CD4-positive, alpha-beta T cell (primary cell): ENCODE results near the gene IGLL5. TPM values are rescaled to one million over a fixed set of nuclear protein-coding genes. Genes with fewer than 3 reads are reported as not detected.

ENCODE experiments used
- ATAC-seq: fragments of 200-7000 bp; cut with Tn5 transposase; one replicate; pipeline ENCODE4 v1.10.0; 2022; ENCODE audit warnings: mild to moderate bottlenecking; ENCODE audit not compliant: poor library complexity
- CTCF ChIA-PET: fragments of 350-600 bp; sonication (Branson Sonifier 250); formaldehyde crosslinking; loops from one replicate; lab custom pipeline; 2021; ENCODE audit warnings: antibody characterized with exemption, inconsistent platforms; lab: Charles Lee
- POLR2A ChIA-PET: fragments of 350-600 bp; sonication (Branson Sonifier 250); formaldehyde crosslinking; loops from one replicate; lab custom pipeline; 2021; ENCODE audit warnings: antibody characterized with exemption, inconsistent platforms; lab: Charles Lee
- DNase-seq, 14 experiments: peaks; one replicate each; pipeline ENCODE4 v3.0.0-alpha.2; 2013 to 2020; ENCODE audit warnings: mixed read lengths in 2 of 14
- H3K27ac ChIP-seq, 2 donors: one replicate each; pipeline versions ENCODE4 v1.5.1 to v1.7.0; 2013; ENCODE audit warnings: low read length in 2 of 2, low read depth in 1 of 2, mild to moderate bottlenecking in 1 of 2
- H3K27me3 ChIP-seq, 2 experiments: 1 replicate in 1 of 2; 2 replicates in 1 of 2; pipeline versions ENCODE4 v1.6.1 to v1.7.0; 2013; ENCODE audit warnings: low read length in 2 of 2, control low read depth in 1 of 2, mild to moderate bottlenecking in 1 of 2, moderate library complexity in 1 of 2; ENCODE audit not compliant: insufficient read depth in 2 of 2, control insufficient read depth in 1 of 2
- H3K36me3 ChIP-seq: one replicate; pipeline ENCODE4 v1.6.1; 2013; ENCODE audit warnings: low read length, control low read depth; ENCODE audit not compliant: insufficient read depth
- H3K4me1 ChIP-seq: one replicate; pipeline ENCODE4 v1.6.1; 2013; ENCODE audit warnings: low read length, control low read depth; ENCODE audit not compliant: insufficient read depth
- H3K4me3 ChIP-seq: one replicate; pipeline ENCODE4 v1.5.1; 2013; ENCODE audit warnings: mild to moderate bottlenecking, low read length, moderate library complexity
- H3K9me3 ChIP-seq, 2 experiments: 1 replicate in 1 of 2; 2 replicates in 1 of 2; pipeline versions ENCODE4 v1.6.1 to v1.7.0; 2013; ENCODE audit warnings: low read length in 2 of 2, mild to moderate bottlenecking in 2 of 2, control low read depth in 1 of 2, moderate library complexity in 1 of 2; ENCODE audit not compliant: control insufficient read depth in 1 of 2, insufficient read depth in 1 of 2
- H3K27ac Mint-ChIP-seq: one replicate; pipeline ENCODE4 v1.8.0; 2020; ENCODE audit warnings: mixed read lengths
- H3K27me3 Mint-ChIP-seq: one replicate; pipeline ENCODE4 v1.8.0; 2021; ENCODE audit warnings: mixed read lengths
- H3K36me3 Mint-ChIP-seq: one replicate; pipeline ENCODE4 v1.8.0; 2021; ENCODE audit warnings: low read depth, mixed read lengths
- H3K4me1 Mint-ChIP-seq: one replicate; pipeline ENCODE4 v1.8.0; 2021; ENCODE audit warnings: low read depth, mixed read lengths
- H3K4me3 Mint-ChIP-seq: one replicate; pipeline ENCODE4 v1.8.0; 2020; ENCODE audit warnings: mild to moderate bottlenecking, mixed read lengths
- H3K9me3 Mint-ChIP-seq: one replicate; pipeline ENCODE4 v1.8.0; 2020; ENCODE audit warnings: mixed read lengths
- CTCF ChIP-seq: fragments of 200-600 bp; IDR thresholded peaks from one replicate; pipeline ENCODE4 v1.8.0; 2022; ENCODE audit warnings: antibody characterized with exemption, mild to moderate bottlenecking
- intact Hi-C, 2 experiments: fragments of 100-400 bp; cut with DNase I in 1 of 2; cut with micrococcal nuclease in 1 of 2; formaldehyde crosslinking; loops; one replicate each; pipeline versions ENCODE4 v1.15.1 to v1.9.0; 2023 to 2025; cut with DNase I, micrococcal nuclease
- total RNA-seq, 174 experiments: library from RNA in 2 of 174; stranded (reverse) in 2 of 174; gene quantifications; one replicate each; pipeline ENCODE4 v1.2.3 and lab custom pipeline; 2021 to 2026

The IGLL5 gene
- total RNA-seq, 2 experiments from 2014 or later = not detected

GRCh38 chr22:22893077-22893805 is 5.6 kb downstream of the IGLL5 start:
- Mint-ChIP-seq H3K4me3 (no peak overlapping the region), H3K4me1 (no peaks in the 10 kb centered on the region), H3K27me3 (peaks cover 23% of the 10 kb centered on the region), H3K27ac (no peak overlapping the region), H3K9me3 (no peaks in the 10 kb centered on the region), H3K36me3 (no peaks in the 10 kb centered on the region)
- no peak for TF ChIP-seq CTCF
- intact Hi-C loops = no loop called here
- Histone ChIP-seq H3K4me1 (no peaks in the 10 kb centered on the region), H3K27ac (no peak overlapping the region), H3K4me3 (no peak overlapping the region), H3K36me3 (no peaks in the 10 kb centered on the region), H3K9me3 (no peaks in the 10 kb centered on the region), H3K27me3 (peaks cover 0 to 2% of the 10 kb centered on the region in 2 experiments)
- ChIA-PET POLR2A (no interaction called here), CTCF (no interaction called here)
- DNase-seq = peak in 1 of 14 experiments; percentile 22
- no peak for ATAC-seq

- H3K27me3 Mint-ChIP-seq = peaks cover 23% of the 10 kb centered on the region
- no peak overlapping the region for H3K4me3 ChIP-seq
- no peak for ATAC-seq
- peaks cover 0 to 2% of the 10 kb centered on the region in 2 experiments for H3K27me3 ChIP-seq
- H3K9me3 Mint-ChIP-seq = no peaks in the 10 kb centered on the region
- no peaks in the 10 kb centered on the region for H3K4me1 Mint-ChIP-seq
- no peak for TF ChIP-seq CTCF
- no peaks in the 10 kb centered on the region for H3K36me3 ChIP-seq
- H3K4me3 Mint-ChIP-seq = no peak overlapping the region
- peak in 1 of 14 experiments; percentile 24 for DNase-seq
- intact Hi-C loops = no loop called here
- H3K9me3 ChIP-seq = no peaks in the 10 kb centered on the region
- H3K27ac Mint-ChIP-seq = no peak overlapping the region
- H3K36me3 Mint-ChIP-seq = no peaks in the 10 kb centered on the region
- ChIA-PET POLR2A (no interaction called here), CTCF (no interaction called here)
- no peaks in the 10 kb centered on the region for H3K4me1 ChIP-seq
- no peak overlapping the region for H3K27ac ChIP-seq
Observed at GRCh38 chr22:22893891-22894739, 6.5 kb downstream of the IGLL5 start.

- Mint-ChIP-seq H3K9me3 (no peaks in the 10 kb centered on the region), H3K27ac (no peak overlapping the region), H3K4me3 (no peak overlapping the region), H3K4me1 (no peaks in the 10 kb centered on the region), H3K36me3 (no peaks in the 10 kb centered on the region), H3K27me3 (peaks cover 23% of the 10 kb centered on the region)
- H3K4me3 ChIP-seq = no peak overlapping the region
- ATAC-seq = no peak
- CTCF ChIA-PET = no interaction called here
- TF ChIP-seq CTCF = no peak
- no peaks in the 10 kb centered on the region for H3K9me3 ChIP-seq
- intact Hi-C loops = no loop called here
- POLR2A ChIA-PET = no interaction called here
- H3K36me3 ChIP-seq = no peaks in the 10 kb centered on the region
- H3K27me3 ChIP-seq = peaks cover 0 to 2% of the 10 kb centered on the region in 2 experiments
- peak in 1 of 14 experiments; percentile 5 for DNase-seq
- no peak overlapping the region for H3K27ac ChIP-seq
- H3K4me1 ChIP-seq = no peaks in the 10 kb centered on the region
Observed at GRCh38 chr22:22894740-22895731, 7.4 kb downstream of the IGLL5 start.
